K562 (cell line): ENCODE measurements around the gene SUB1. TPM values are rescaled to one million over a fixed set of nuclear protein-coding genes. Genes with fewer than 3 reads are reported as not detected.
A peak's percentile ranks its signal among the peaks of the same experiment; 100 is the strongest.

Experiments
- ATAC-seq: fragments of 200-7000 bp; cut with Tn5 transposase; 3 replicates; pipeline ENCODE4 v1.9.1; 2020; ENCODE audit warnings: moderate library complexity
- BruUV-seq: library from RNA; stranded (reverse); fragments of 400-500 nt; replicated peaks from 2 replicates; lab custom pipeline; 2021; lab: Mats Ljungman, UMichigan
- CTCF ChIA-PET: fragments of 300-600 bp; formaldehyde crosslinking; extraction: SDS; loops from one replicate; lab custom pipeline; 2021; ENCODE audit warnings: low intra/inter-chr PET ratio; lab: Yijun Ruan, JAX
- POLR2A ChIA-PET: fragments of 300-600, 350-650 bp; sonication (Branson Sonifier 250); formaldehyde crosslinking; extraction: SDS; loops from one replicate; lab custom pipeline; 2021; ENCODE audit warnings: antibody characterized with exemption, inconsistent platforms; lab: Yijun Ruan, JAX
- DNase-seq, 4 experiments: peaks; one replicate each; pipeline versions ENCODE4 v3.0.0 to v3.0.0-alpha.2; 2011 to 2018; ENCODE audit warnings: low spot score in 3 of 4, mixed read lengths in 3 of 4; ENCODE audit errors: extremely low read depth in 1 of 4
- FAIRE-seq: peaks from 2 replicates; lab custom pipeline; 2011; peaks lifted over from hg19 to GRCh38; lab: Jason Lieb, UNC
- H2AFZ ChIP-seq: 2 replicates; pipeline ENCODE4 v1.6.0; 2011; ENCODE audit warnings: low read depth, low read length, control low read depth, inconsistent platforms
- H3K27ac ChIP-seq: fragments of 200-600 bp; 3 replicates; pipeline ENCODE4 v1.8.0; 2011; ENCODE audit warnings: low read depth, mild to moderate bottlenecking, control low read depth, inconsistent platforms, low read length, moderate library complexity, mixed read lengths; ENCODE audit errors: extremely low read depth
- H3K27me3 ChIP-seq, 2 experiments: fragments of 300-600 bp in 1 of 2; 2 replicates in 1 of 2; 3 replicates in 1 of 2; pipeline versions ENCODE4 v1.6.0 to v1.8.0; 2011; ENCODE audit warnings: inconsistent platforms in 2 of 2, low read length in 2 of 2, mild to moderate bottlenecking in 1 of 2, mixed read lengths in 1 of 2, moderate library complexity in 1 of 2; ENCODE audit not compliant: control insufficient read depth in 2 of 2, insufficient read depth in 2 of 2
- H3K36me3 ChIP-seq: fragments of 300-600 bp; 3 replicates; pipeline ENCODE4 v1.8.0; 2011; ENCODE audit warnings: mild to moderate bottlenecking, low read length, inconsistent platforms; ENCODE audit not compliant: control insufficient read depth, insufficient read depth
- H3K4me1 ChIP-seq, 2 experiments: fragments of 200-600 bp in 1 of 2; replicated peaks in 1 of 2; 2 replicates in 1 of 2; 3 replicates in 1 of 2; pipeline versions ENCODE4 v1.5.1 to v1.8.0; 2011; ENCODE audit warnings: inconsistent platforms in 2 of 2, low read length in 2 of 2, mild to moderate bottlenecking in 1 of 2, mixed read lengths in 1 of 2, moderate library complexity in 1 of 2; ENCODE audit not compliant: control insufficient read depth in 2 of 2, insufficient read depth in 2 of 2
- H3K4me2 ChIP-seq: 2 replicates; pipeline ENCODE4 v1.6.1; 2011; ENCODE audit warnings: low read length, control low read depth, inconsistent platforms, mixed read lengths; ENCODE audit not compliant: insufficient read depth
- H3K4me3 ChIP-seq: fragments of 200-600 bp; sonication (generic), shearing (Covaris generic); 2 replicates; pipeline ENCODE4 v1.5.1; 2016; ENCODE audit warnings: control low read depth, inconsistent platforms
- H3K79me2 ChIP-seq: fragments of 200-600 bp; 3 replicates; pipeline ENCODE4 v1.8.0; 2011; ENCODE audit warnings: low read length, inconsistent platforms; ENCODE audit not compliant: control insufficient read depth, insufficient read depth
- H3K9ac ChIP-seq, 2 experiments: 2 replicates each; pipeline versions ENCODE4 v1.6.0 to v1.6.1; 2011; ENCODE audit warnings: low read depth in 2 of 2, low read length in 2 of 2, control low read depth in 1 of 2, inconsistent platforms in 1 of 2, mild to moderate bottlenecking in 1 of 2, mixed read lengths in 1 of 2; ENCODE audit not compliant: insufficient read depth in 1 of 2
- H3K9me1 ChIP-seq: one replicate; pipeline ENCODE4 v1.6.0; 2011; ENCODE audit warnings: inconsistent platforms, mild to moderate bottlenecking, low read length, moderate library complexity; ENCODE audit not compliant: control insufficient read depth, insufficient read depth
- H3K9me3 ChIP-seq: replicated peaks from 2 replicates; pipeline ENCODE4 v1.5.1; 2011; ENCODE audit warnings: low read depth, low read length, inconsistent platforms; ENCODE audit not compliant: control insufficient read depth, insufficient read depth
- H4K20me1 ChIP-seq: replicated peaks from 2 replicates; pipeline ENCODE4 v1.6.1; 2011; ENCODE audit warnings: low read length, inconsistent platforms, mixed read lengths; ENCODE audit not compliant: control insufficient read depth, insufficient read depth
- C11orf30 ChIP-seq: fragments of 450-650 bp; IDR thresholded peaks from 2 replicates; pipeline ENCODE4 v1.6.1; 2016; ENCODE audit warnings: low read depth, mild to moderate bottlenecking
- MTF1 ChIP-seq: fragments of 250-450 bp; sonication (Bioruptor Pico); IDR thresholded peaks from 2 replicates; pipeline ENCODE4 v1.9.0; 2021; ENCODE audit warnings: moderate library complexity, mild to moderate bottlenecking, inconsistent platforms, borderline replicate concordance
- TOE1 ChIP-seq, 2 experiments: fragments of 450-650 bp in 1 of 2; sonication (generic) in 1 of 2; formaldehyde crosslinking in 1 of 2; IDR thresholded peaks; 2 replicates each; pipeline versions ENCODE4 v1.7.1 to v1.8.0; 2016 to 2022; ENCODE audit warnings: borderline replicate concordance in 2 of 2, mild to moderate bottlenecking in 2 of 2, antibody characterized with exemption in 1 of 2, inconsistent platforms in 1 of 2, low read depth in 1 of 2, missing genetic modification reagents in 1 of 2, moderate library complexity in 1 of 2
- WGBS: fragments of 100-300 bp; shearing (Covaris generic); methylation state at CpG from one replicate; pipeline ENCODE4 v1.1.6; 2016; ENCODE audit warnings: low coverage, mixed read lengths; ENCODE audit not compliant: insufficient coverage; ENCODE audit errors: missing lambda C conversion rate; 5-methylcytosine and 5-hydroxymethylcytosine counted together
- in situ Hi-C: fragments of 300-500 bp; cut with MboI; formaldehyde crosslinking; loops from 4 replicates; pipeline ENCODE4 v1.15.0; 2018; ENCODE audit warnings: inconsistent platforms, mixed read lengths
- intact Hi-C: fragments of 100-400 bp; cut with micrococcal nuclease; formaldehyde crosslinking; loops from 2 replicates; pipeline ENCODE4 v1.14.2; 2022
- polyA plus RNA-seq, 8 experiments: library from polyadenylated mRNA; depleted of rRNA in 4 of 8; stranded (reverse) in 5 of 8; unstranded in 3 of 8; fragments of >200 nt; fragmentation: Nextera tagmentation in 2 of 8; fragmentation: Illumina TruSeq in 1 of 8; extraction: Ambion mirVana in 2 of 8; extraction: Trizol in 1 of 8; gene quantifications; 2 replicates each; pipeline versions ENCODE4 v1.2.1 to v1.2.3, GENCODE V29; 2011 to 2014; ENCODE audit warnings: inconsistent platforms in 1 of 8, missing spikeins in 1 of 8
- total RNA-seq, 7 experiments: library from RNA; depleted of rRNA in 6 of 7; stranded (reverse); fragments of >200 nt in 6 of 7; fragmentation: Illumina TruSeq in 2 of 7; extraction: Trizol in 2 of 7; gene quantifications; 2 replicates each; pipeline versions ENCODE4 v1.2.1 to v1.2.3, GENCODE V29; 2011 to 2021; ENCODE audit warnings: low replicate concordance in 1 of 7
- TF ChIP-seq, protein P1 (sequence below): fragments of 450-650 bp; conservative IDR thresholded peaks from 2 replicates; pipeline ENCODE4 v1.6.1; 2016; ENCODE audit warnings: missing genetic modification characterization, low read depth, mild to moderate bottlenecking, control low read depth, missing compliant biosample characterization

The SUB1 gene
- total and polyA plus RNA-seq, 9 of the 15 experiments (the other 6 are each of a cell fraction or from before 2014, with no cell fraction given): 336 to 1,031 (median 700) TPM

DNA sequence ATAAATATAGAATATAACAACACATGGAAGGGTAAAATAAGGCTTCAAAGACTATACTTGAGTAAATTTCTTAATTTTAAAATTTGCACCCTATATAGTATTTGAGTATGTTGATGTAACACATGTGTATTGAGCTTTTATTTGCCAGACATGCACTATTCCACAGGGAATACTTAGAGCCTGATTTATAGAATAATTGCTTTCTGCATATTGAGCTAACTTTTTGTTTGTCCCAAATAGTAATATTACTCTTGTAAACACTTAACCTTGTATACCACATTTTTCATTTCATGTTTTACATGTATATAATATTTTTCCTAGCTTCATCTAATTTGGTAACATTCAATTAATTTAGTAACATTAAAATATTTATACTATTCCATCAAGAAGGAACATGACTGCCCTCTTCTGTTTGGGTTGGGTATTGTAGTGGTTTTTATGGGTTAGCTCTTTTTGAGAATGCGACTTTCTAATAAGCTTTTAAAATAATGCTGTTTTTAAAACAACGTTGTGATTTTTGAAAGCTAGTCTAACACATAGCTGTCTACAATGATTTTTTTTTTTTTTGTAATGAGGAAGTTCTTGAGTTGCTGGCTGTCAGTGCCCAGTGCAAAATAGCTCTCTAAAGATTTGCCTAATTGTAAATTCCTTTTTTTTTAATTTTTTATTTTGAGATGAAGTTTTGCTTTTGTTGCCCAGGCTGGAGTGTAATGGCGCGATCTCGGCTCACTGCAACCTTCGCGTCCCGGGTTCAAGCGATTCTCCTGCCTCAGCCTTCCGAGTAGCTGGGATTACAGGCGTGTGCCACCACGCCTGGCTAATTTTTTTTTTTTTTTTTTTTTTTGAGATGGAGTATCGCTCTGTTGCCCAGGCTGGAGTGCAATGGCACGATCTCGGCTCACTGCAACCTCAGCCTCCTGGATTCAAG, 4.8 kb downstream of the SUB1 start (continued):
- TF ChIP-seq, protein P1, sequence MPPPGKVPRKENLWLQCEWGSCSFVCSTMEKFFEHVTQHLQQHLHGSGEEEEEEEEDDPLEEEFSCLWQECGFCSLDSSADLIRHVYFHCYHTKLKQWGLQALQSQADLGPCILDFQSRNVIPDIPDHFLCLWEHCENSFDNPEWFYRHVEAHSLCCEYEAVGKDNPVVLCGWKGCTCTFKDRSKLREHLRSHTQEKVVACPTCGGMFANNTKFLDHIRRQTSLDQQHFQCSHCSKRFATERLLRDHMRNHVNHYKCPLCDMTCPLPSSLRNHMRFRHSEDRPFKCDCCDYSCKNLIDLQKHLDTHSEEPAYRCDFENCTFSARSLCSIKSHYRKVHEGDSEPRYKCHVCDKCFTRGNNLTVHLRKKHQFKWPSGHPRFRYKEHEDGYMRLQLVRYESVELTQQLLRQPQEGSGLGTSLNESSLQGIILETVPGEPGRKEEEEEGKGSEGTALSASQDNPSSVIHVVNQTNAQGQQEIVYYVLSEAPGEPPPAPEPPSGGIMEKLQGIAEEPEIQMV: no peak

DNA sequence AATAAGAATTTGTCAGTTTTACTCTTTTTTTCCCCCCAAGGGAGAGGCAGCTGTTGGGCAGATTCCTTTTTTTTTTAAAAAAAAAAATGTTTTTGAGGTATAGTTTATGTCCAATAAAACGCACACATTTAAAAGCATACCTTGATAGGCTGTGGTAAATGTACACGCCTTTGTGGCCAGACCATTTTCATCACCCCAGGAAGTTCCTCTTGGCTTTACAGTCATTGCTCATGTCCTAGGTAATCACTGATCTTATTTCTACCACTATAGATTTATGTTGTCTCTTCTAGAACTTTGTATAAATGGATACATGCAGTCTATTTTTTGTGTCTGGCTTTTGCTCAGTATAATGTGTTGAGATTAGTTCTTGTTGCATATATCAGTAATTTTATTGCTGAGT, 9.8 kb downstream of the SUB1 start:
- DNase-seq (no peak), FAIRE-seq (no peak), ATAC-seq (no peak)
- ChIA-PET POLR2A (no interaction called here), CTCF (interaction anchor here (0.6 kb wide), 1 partner anchor 1928 kb away, joined by 4 read pairs; no protein-coding TSS in a partner anchor)
- Histone ChIP-seq H3K36me3 (peaks cover 97% of the 10 kb centered on the region), H2AFZ (no peak overlapping the region), H3K4me1 (no peaks in the 10 kb centered on the region), H3K79me2 (peaks cover 91% of the 10 kb centered on the region), H3K9me1 (no peaks in the 10 kb centered on the region), H3K4me3 (no peak overlapping the region), H3K27me3 (no peaks in the 10 kb centered on the region), H3K27ac (no peak overlapping the region), H3K9me3 (no peaks in the 10 kb centered on the region), H3K9ac (no peak overlapping the region), H3K4me2 (no peak overlapping the region), H4K20me1 (no peaks in the 10 kb centered on the region; the same call in 1 of the 2 replicates)
- BruUV-seq: no TSS peak
- 89% methylated on average over 2 of the region's 2 CpGs for WGBS
- TF ChIP-seq MTF1 (no peak), C11orf30 (0 out of 2 replicates have a peak, but pooled peaks have one; percentile 29), TOE1 (IDR thresholded peaks at IDR 0.05; ENCODE audit: borderline replicate concordance) (no peak), TOE1 (CRISPR knock-in tag; IDR thresholded peaks at IDR 0.05; ENCODE audit: borderline replicate concordance, low read depth) (no peak)
- intact Hi-C loops: no loop called here
- in situ Hi-C loops: no loop called here
